Breast epithelium (tissue), 4 donors: ENCODE results near the gene CRYGA. TPM values are rescaled to one million over a fixed set of nuclear protein-coding genes. Genes with fewer than 3 reads are reported as not detected.

Experiments
- DNase-seq, 2 donors: peaks; one replicate each; pipeline ENCODE4 v3.0.0-alpha.2; 2019; ENCODE audit warnings: low spot score in 2 of 2
- H3K27ac ChIP-seq, 2 donors: fragments of 200-600 bp; sonication (generic) in 1 of 2; one replicate each; pipeline ENCODE4 v1.5.1; 2016 to 2019; ENCODE audit warnings: mild to moderate bottlenecking in 1 of 2
- H3K27me3 ChIP-seq, 2 donors: fragments of 200-600 bp; sonication (generic) in 1 of 2; one replicate each; pipeline versions ENCODE4 v1.5.1 to v1.6.0; 2017 to 2019; ENCODE audit warnings: control low read depth in 1 of 2, mild to moderate bottlenecking in 1 of 2
- H3K36me3 ChIP-seq: fragments of 200-600 bp; one replicate; pipeline ENCODE4 v1.5.1; 2019
- H3K4me1 ChIP-seq, 2 donors: fragments of 200-600 bp; sonication (generic); one replicate each; pipeline ENCODE4 v1.5.1; 2016 to 2019; ENCODE audit warnings: control low read depth in 1 of 2
- H3K4me3 ChIP-seq, 3 donors: fragments of 200-600 bp; sonication (generic); 1 replicate in 2 of 3; 2 replicates in 1 of 3; pipeline ENCODE4 v1.5.1; 2016 to 2019; ENCODE audit warnings: mild to moderate bottlenecking in 3 of 3, moderate library complexity in 2 of 3
- H3K9me3 ChIP-seq, 2 donors: fragments of 200-600 bp; sonication (generic) in 1 of 2; one replicate each; pipeline ENCODE4 v1.5.1; 2016 to 2019; ENCODE audit warnings: control low read depth in 1 of 2
- CTCF ChIP-seq, 3 donors: fragments of 450-650 bp; IDR thresholded peaks; one replicate each; pipeline ENCODE4 v1.5.1; 2016 to 2017; ENCODE audit warnings: antibody characterized with exemption in 3 of 3, mild to moderate bottlenecking in 3 of 3, moderate library complexity in 3 of 3
- POLR2A ChIP-seq: fragments of 450-650 bp; IDR thresholded peaks from one replicate; pipeline ENCODE4 v1.6.1; 2016; ENCODE audit warnings: antibody characterized with exemption, mild to moderate bottlenecking, moderate library complexity
- POLR2AphosphoS5 ChIP-seq, 3 donors: sonication (generic); formaldehyde crosslinking; IDR thresholded peaks; one replicate each; pipeline ENCODE4 v1.6.1; 2017; ENCODE audit warnings: antibody characterized with exemption in 3 of 3
- intact Hi-C: fragments of 100-400 bp; cut with DNase I; formaldehyde crosslinking; loops from one replicate; pipeline ENCODE4 v1.15.1; 2023; ENCODE audit warnings: low total_unique reads
- total RNA-seq, 3 donors: library from RNA; depleted of rRNA; stranded (reverse); fragments of >200 nt; gene quantifications; one replicate each; pipeline ENCODE4 v1.1.0, GENCODE V29; 2016

Gene CRYGA
- total RNA-seq, 3 donors from 2014 or later = not detected

- Histone ChIP-seq H3K4me3 (no peak overlapping the region), H3K9me3 (no peaks in the 10 kb centered on the region), H3K27ac (no peak overlapping the region), H3K36me3 (no peaks in the 10 kb centered on the region), H3K27me3 (no peaks in the 10 kb centered on the region), H3K4me1 (no peaks in the 10 kb centered on the region)
- no peak for DNase-seq
- TF ChIP-seq POLR2AphosphoS5 (IDR thresholded peaks at IDR 0.05) (no peak), POLR2A (no peak), CTCF (IDR thresholded peaks at IDR 0.05) (no peak)
- intact Hi-C loops = no loop called here
Measured at GRCh38 chr2:208195531-208195930, 32.1 kb upstream of the CRYGA start.

- no peak overlapping the region for H3K4me3 ChIP-seq
- H3K27ac ChIP-seq = no peak overlapping the region
- no peaks in the 10 kb centered on the region for H3K27me3 ChIP-seq
- H3K9me3 ChIP-seq = no peaks in the 10 kb centered on the region
- H3K36me3 ChIP-seq = no peaks in the 10 kb centered on the region
- no peaks in the 10 kb centered on the region for H3K4me1 ChIP-seq
- intact Hi-C loops = no loop called here
- no peak for TF ChIP-seq POLR2A
- no peak for TF ChIP-seq CTCF (IDR thresholded peaks at IDR 0.05)
- TF ChIP-seq POLR2AphosphoS5 (IDR thresholded peaks at IDR 0.05) = no peak
- no peak for DNase-seq
Measured at GRCh38 chr2:208192611-208193236, 29.3 kb upstream of the CRYGA start.

GRCh38 chr2:208189810-208190503, 26.6 kb upstream of the CRYGA start, which contains the start of gene C2orf80:
Gene C2orf80, minus strand, starts transcription at chr2:208190030. Its CDS starts 3,044 bp downstream, at chr2:208186986.
- Histone ChIP-seq H3K4me3 (no peak within 1 kb of the TSS), H3K27ac (no peak within 1 kb of the TSS), H3K36me3 (no peaks in the 10 kb centered on the region), H3K4me1 (no peaks in the 10 kb centered on the region), H3K27me3 (no peaks in the 10 kb centered on the region), H3K9me3 (no peaks in the 10 kb centered on the region)
- no peak for TF ChIP-seq POLR2AphosphoS5 (IDR thresholded peaks at IDR 0.05)
- TF ChIP-seq POLR2A = no peak
- no peak for DNase-seq
- intact Hi-C loops = no loop called here

GRCh38 chr2:208189069-208189809, 25.9 kb upstream of the CRYGA start:
- Histone ChIP-seq H3K36me3 (no peaks in the 10 kb centered on the region), H3K4me1 (no peaks in the 10 kb centered on the region), H3K27ac (no peak overlapping the region), H3K27me3 (no peaks in the 10 kb centered on the region), H3K4me3 (no peak overlapping the region), H3K9me3 (no peaks in the 10 kb centered on the region)
- TF ChIP-seq CTCF (IDR thresholded peaks at IDR 0.05) (no peak), POLR2AphosphoS5 (IDR thresholded peaks at IDR 0.05) (no peak), POLR2A (no peak)
- DNase-seq = no peak
- intact Hi-C loops = no loop called here

- no peak for DNase-seq
- H3K27ac ChIP-seq = no peak overlapping the region
- H3K9me3 ChIP-seq = no peaks in the 10 kb centered on the region
- H3K4me1 ChIP-seq = no peaks in the 10 kb centered on the region
- no peaks in the 10 kb centered on the region for H3K27me3 ChIP-seq
- H3K4me3 ChIP-seq = no peak overlapping the region
- TF ChIP-seq POLR2AphosphoS5 (IDR thresholded peaks at IDR 0.05) (no peak), CTCF (IDR thresholded peaks at IDR 0.05) (no peak), POLR2A (no peak)
- intact Hi-C loops = no loop called here
- no peaks in the 10 kb centered on the region for H3K36me3 ChIP-seq
Measured at GRCh38 chr2:208186893-208187292, 23.5 kb upstream of the CRYGA start.
